Measurements from ENCODE around the gene TENM3.

TENM3 gene

GRCh38 chr4:182647646-182648300 is 404.6 kb downstream of the TENM3 start:
- H3K9me2 ChIP-seq (replicated peaks; ENCODE audit: insufficient read depth, low read length): no peaks in the 10 kb centered on the region
- no peaks in the 10 kb centered on the region for H3F3A ChIP-seq (ENCODE audit: insufficient read depth, low read length)
- H3K9me3 ChIP-seq (replicated peaks; ENCODE audit: insufficient read depth, low read length): no peaks in the 10 kb centered on the region
- H3K4me1 ChIP-seq (ENCODE audit: low read length): no peaks in the 10 kb centered on the region
- no peak overlapping the region for H3K4me3 ChIP-seq (ENCODE audit: low read length)
- no peak overlapping the region for H3K27ac ChIP-seq (ENCODE audit: low read length)
- no peak for DNase-seq
- no peaks in the 10 kb centered on the region for H3K27me3 ChIP-seq (replicated peaks; ENCODE audit: insufficient read depth, low read length)
- H3K36me3 ChIP-seq (replicated peaks; ENCODE audit: insufficient read depth, low read length): no peaks in the 10 kb centered on the region
- no peak overlapping the region for H2AFZ ChIP-seq (ENCODE audit: low read length)
- no peak overlapping the region for H3K4me2 ChIP-seq (ENCODE audit: low read depth, low read length)
- TF ChIP-seq CTCF (IDR thresholded peaks at IDR 0.05; ENCODE audit: low read length): no peak
- no peaks in the 10 kb centered on the region for H4K20me1 ChIP-seq (ENCODE audit: insufficient read depth, low read length)
- no peaks in the 10 kb centered on the region for H3K79me2 ChIP-seq (ENCODE audit: low read length)
- no peak overlapping the region for H3K9ac ChIP-seq (ENCODE audit: low read length)

- no peak overlapping the region for H2AFZ ChIP-seq (ENCODE audit: low read length)
- no peaks in the 10 kb centered on the region for H3K9me2 ChIP-seq (replicated peaks; ENCODE audit: insufficient read depth, low read length)
- H3K4me3 ChIP-seq (ENCODE audit: low read length): no peak overlapping the region
- H4K20me1 ChIP-seq (ENCODE audit: insufficient read depth, low read length): no peaks in the 10 kb centered on the region
- DNase-seq: no peak
- no peak for TF ChIP-seq EZH2phosphoT487 (IDR thresholded peaks at IDR 0.05; ENCODE audit: low read length)
- TF ChIP-seq EZH2 (optimal IDR thresholded peaks at IDR 0.05; ENCODE audit: low read depth, low read length): no peak
- TF ChIP-seq CTCF (IDR thresholded peaks at IDR 0.05; ENCODE audit: low read length): no peak
- H3F3A ChIP-seq (ENCODE audit: insufficient read depth, low read length): no peaks in the 10 kb centered on the region
- H3K27me3 ChIP-seq (replicated peaks; ENCODE audit: insufficient read depth, low read length): no peaks in the 10 kb centered on the region
- H3K4me2 ChIP-seq (ENCODE audit: low read depth, low read length): no peak overlapping the region
- no peaks in the 10 kb centered on the region for H3K9me3 ChIP-seq (replicated peaks; ENCODE audit: insufficient read depth, low read length)
- H3K27ac ChIP-seq (ENCODE audit: low read length): no peak overlapping the region
- H3K4me1 ChIP-seq (ENCODE audit: low read length): no peaks in the 10 kb centered on the region
- no peaks in the 10 kb centered on the region for H3K36me3 ChIP-seq (replicated peaks; ENCODE audit: insufficient read depth, low read length)
- H3K9ac ChIP-seq (ENCODE audit: low read length): no peak overlapping the region
- H3K79me2 ChIP-seq (ENCODE audit: low read length): no peaks in the 10 kb centered on the region
These were observed 405.6 kb downstream of the TENM3 start for GRCh38 chr4:182648766-182649165.

GRCh38 chr4:182649698-182650477 is 406.7 kb downstream of the TENM3 start:
- H3K4me2 ChIP-seq (ENCODE audit: low read depth, low read length): no peak overlapping the region
- H3K9ac ChIP-seq (ENCODE audit: low read length): no peak overlapping the region
- no peak overlapping the region for H3K4me3 ChIP-seq (ENCODE audit: low read length)
- no peak overlapping the region for H3K27ac ChIP-seq (ENCODE audit: low read length)
- no peaks in the 10 kb centered on the region for H3K4me1 ChIP-seq (ENCODE audit: low read length)
- no peaks in the 10 kb centered on the region for H3F3A ChIP-seq (ENCODE audit: insufficient read depth, low read length)
- H3K27me3 ChIP-seq (replicated peaks; ENCODE audit: insufficient read depth, low read length): no peaks in the 10 kb centered on the region
- H3K36me3 ChIP-seq (replicated peaks; ENCODE audit: insufficient read depth, low read length): no peaks in the 10 kb centered on the region
- no peaks in the 10 kb centered on the region for H3K9me2 ChIP-seq (replicated peaks; ENCODE audit: insufficient read depth, low read length)
- no peaks in the 10 kb centered on the region for H4K20me1 ChIP-seq (ENCODE audit: insufficient read depth, low read length)
- H3K9me3 ChIP-seq (replicated peaks; ENCODE audit: insufficient read depth, low read length): no peaks in the 10 kb centered on the region
- DNase-seq: no peak
- no peak for TF ChIP-seq EZH2phosphoT487 (IDR thresholded peaks at IDR 0.05; ENCODE audit: low read length)
- TF ChIP-seq EZH2 (optimal IDR thresholded peaks at IDR 0.05; ENCODE audit: low read depth, low read length): no peak
- TF ChIP-seq CTCF (IDR thresholded peaks at IDR 0.05; ENCODE audit: low read length): no peak
- no peak overlapping the region for H2AFZ ChIP-seq (ENCODE audit: low read length)
- no peaks in the 10 kb centered on the region for H3K79me2 ChIP-seq (ENCODE audit: low read length)

Measured in MM.1S (cell line).